H1 (cell line): ENCODE data around the gene PMP22. TPM values are rescaled to one million over a fixed set of nuclear protein-coding genes. Genes with fewer than 3 reads are reported as not detected.

Experiments used
- CTCF ChIA-PET: fragments of 300-600 bp; sonication (Branson Sonifier 250); formaldehyde crosslinking; loops from one replicate; lab custom pipeline; 2021; ENCODE audit not compliant: partially characterized antibody; lab: Charles Lee
- POLR2A ChIA-PET: fragments of 300-600 bp; sonication (Branson Sonifier 250); formaldehyde crosslinking; loops from one replicate; lab custom pipeline; 2021; ENCODE audit warnings: inconsistent platforms; ENCODE audit not compliant: partially characterized antibody; lab: Charles Lee
- DNase-seq, 2 experiments: peaks; one replicate each; pipeline versions ENCODE4 v3.0.0 to v3.0.0-alpha.2; 2010 to 2022; ENCODE audit warnings: low spot score in 2 of 2, low read depth in 1 of 2, mixed read lengths in 1 of 2
- FAIRE-seq: peaks from 2 replicates; lab custom pipeline; 2011; peaks lifted over from hg19 to GRCh38; lab: Jason Lieb, UNC
- H2AFZ ChIP-seq: 2 replicates; pipeline ENCODE4 v1.8.1; 2012; ENCODE audit warnings: low read length, inconsistent platforms
- H2AK5ac ChIP-seq: 2 replicates; pipeline ENCODE4 v1.6.1; 2013; ENCODE audit warnings: low read depth, low read length
- H2BK120ac ChIP-seq: replicated peaks from 2 replicates; pipeline ENCODE3; 2013; ENCODE audit warnings: low read depth, low read length, inconsistent platforms
- H2BK12ac ChIP-seq: 2 replicates; pipeline ENCODE4 v1.6.1; 2013; ENCODE audit warnings: low read depth, low read length
- H2BK15ac ChIP-seq: 2 replicates; pipeline ENCODE4 v1.6.1; 2013; ENCODE audit warnings: low read length
- H2BK20ac ChIP-seq: 2 replicates; pipeline ENCODE4 v1.6.1; 2013; ENCODE audit warnings: low read length
- H2BK5ac ChIP-seq: 2 replicates; pipeline ENCODE4 v1.6.1; 2013; ENCODE audit warnings: low read depth, low read length
- H3K14ac ChIP-seq: 2 replicates; pipeline ENCODE4 v1.6.1; 2013; ENCODE audit warnings: inconsistent platforms; ENCODE audit not compliant: insufficient read length
- H3K18ac ChIP-seq: 2 replicates; pipeline ENCODE4 v1.6.1; 2013; ENCODE audit warnings: low read length; ENCODE audit errors: extremely low read depth
- H3K23ac ChIP-seq: 2 replicates; pipeline ENCODE4 v1.6.1; 2013; ENCODE audit warnings: inconsistent platforms; ENCODE audit not compliant: insufficient read length
- H3K23me2 ChIP-seq: 2 replicates; pipeline ENCODE4 v1.6.1; 2013; ENCODE audit warnings: low read depth, low read length
- H3K27ac ChIP-seq: 2 replicates; pipeline ENCODE4 v1.6.1; 2011; ENCODE audit warnings: low read depth, low read length, inconsistent platforms
- H3K27me3 ChIP-seq, 4 experiments: replicated peaks in 1 of 4; 1 replicate in 1 of 4; 2 replicates in 3 of 4; pipeline versions ENCODE4 v1.6.1 to v1.8.1; 2011 to 2013; ENCODE audit warnings: low read length in 3 of 4, mild to moderate bottlenecking in 3 of 4, inconsistent platforms in 2 of 4, mixed read lengths in 2 of 4, moderate library complexity in 1 of 4; ENCODE audit not compliant: control insufficient read depth in 3 of 4, insufficient read depth in 3 of 4; ENCODE audit errors: extremely low read depth in 1 of 4
- H3K36me3 ChIP-seq, 4 experiments: 2 replicates each; pipeline versions ENCODE4 v1.6.1 to v1.8.1; 2011 to 2013; ENCODE audit warnings: mild to moderate bottlenecking in 4 of 4, low read length in 3 of 4, moderate library complexity in 2 of 4, control low read depth in 1 of 4, inconsistent platforms in 1 of 4; ENCODE audit not compliant: insufficient read depth in 4 of 4, control insufficient read depth in 2 of 4
- H3K4ac ChIP-seq: replicated peaks from 2 replicates; pipeline ENCODE3; 2013; ENCODE audit warnings: low read length, low read depth, mixed read lengths, inconsistent platforms; ENCODE audit not compliant: insufficient read length
- H3K4me1 ChIP-seq, 4 experiments: replicated peaks in 1 of 4; 1 replicate in 1 of 4; 2 replicates in 3 of 4; pipeline versions ENCODE4 v1.6.1 to v1.8.1; 2011 to 2013; ENCODE audit warnings: low read length in 3 of 4, inconsistent platforms in 2 of 4, mixed read lengths in 1 of 4; ENCODE audit not compliant: insufficient read depth in 4 of 4, control insufficient read depth in 3 of 4
- H3K4me2 ChIP-seq, 2 experiments: 2 replicates each; pipeline versions ENCODE4 v1.6.1 to v1.8.1; 2011 to 2013; ENCODE audit warnings: low read depth in 2 of 2, low read length in 2 of 2, control low read depth in 1 of 2, inconsistent platforms in 1 of 2, mild to moderate bottlenecking in 1 of 2; ENCODE audit not compliant: insufficient read depth in 1 of 2
- H3K4me3 ChIP-seq, 4 experiments: fragments of 200-600, 300-600 bp in 1 of 4; sonication (generic), shearing (Covaris generic), sonication (Bioruptor Twin) in 1 of 4; 2 replicates each; pipeline versions ENCODE4 v1.5.1 to v1.8.1; 2011 to 2016; ENCODE audit warnings: low read length in 4 of 4, low read depth in 3 of 4, control low read depth in 2 of 4, inconsistent platforms in 2 of 4, mild to moderate bottlenecking in 2 of 4, mixed read lengths in 1 of 4, moderate library complexity in 1 of 4; ENCODE audit not compliant: insufficient read depth in 2 of 4; ENCODE audit errors: extremely low read depth in 1 of 4
- H3K56ac ChIP-seq: replicated peaks from 2 replicates; pipeline ENCODE3; 2013; ENCODE audit warnings: low read depth, mild to moderate bottlenecking, mixed read lengths, low read length, inconsistent platforms; ENCODE audit not compliant: insufficient read length
- H3K79me1 ChIP-seq: 2 replicates; pipeline ENCODE4 v1.6.1; 2013; ENCODE audit warnings: low read depth, low read length, control low read depth
- H3K79me2 ChIP-seq, 2 experiments: 2 replicates each; pipeline versions ENCODE4 v1.6.1 to v1.8.1; 2012 to 2013; ENCODE audit warnings: low read length in 2 of 2, mild to moderate bottlenecking in 2 of 2, inconsistent platforms in 1 of 2; ENCODE audit not compliant: insufficient read depth in 2 of 2, control insufficient read depth in 1 of 2
- H3K9ac ChIP-seq, 4 experiments: replicated peaks in 1 of 4; 1 replicate in 1 of 4; 2 replicates in 3 of 4; pipeline versions ENCODE4 v1.6.1 to v1.8.1; 2011 to 2013; ENCODE audit warnings: low read depth in 3 of 4, low read length in 3 of 4, control low read depth in 2 of 4, mild to moderate bottlenecking in 2 of 4, moderate library complexity in 2 of 4, inconsistent platforms in 1 of 4; ENCODE audit errors: extremely low read depth in 1 of 4
- H3K9me3 ChIP-seq, 2 experiments: 2 replicates each; pipeline versions ENCODE4 v1.6.1 to v1.8.1; 2012 to 2013; ENCODE audit warnings: mild to moderate bottlenecking in 2 of 2, moderate library complexity in 2 of 2, control low read depth in 1 of 2, inconsistent platforms in 1 of 2, low read depth in 1 of 2, low read length in 1 of 2, mixed read lengths in 1 of 2; ENCODE audit not compliant: insufficient read depth in 2 of 2
- H4K20me1 ChIP-seq, 2 experiments: replicated peaks in 1 of 2; 2 replicates each; pipeline versions ENCODE3 to v1.8.1; 2011 to 2013; ENCODE audit warnings: inconsistent platforms in 2 of 2, low read length in 2 of 2, mild to moderate bottlenecking in 1 of 2; ENCODE audit not compliant: insufficient read depth in 2 of 2, control insufficient read depth in 1 of 2
- H4K5ac ChIP-seq: 2 replicates; pipeline ENCODE4 v1.6.1; 2013; ENCODE audit warnings: low read length, low read depth, mixed read lengths, inconsistent platforms; ENCODE audit not compliant: insufficient read length
- H4K8ac ChIP-seq: 2 replicates; pipeline ENCODE4 v1.8.0; 2013; ENCODE audit warnings: mild to moderate bottlenecking, moderate library complexity, low read length, inconsistent platforms; ENCODE audit not compliant: insufficient read depth; ENCODE audit errors: extremely low read depth
- H4K91ac ChIP-seq: replicated peaks from 2 replicates; pipeline ENCODE3; 2013; ENCODE audit warnings: low read length, mixed read lengths, inconsistent platforms; ENCODE audit not compliant: insufficient read length
- HDAC6 ChIP-seq: IDR thresholded peaks from one replicate; pipeline ENCODE4 v1.7.1; 2012; ENCODE audit warnings: low read depth, mild to moderate bottlenecking, inconsistent platforms, low read length, moderate library complexity
- RXRA ChIP-seq: IDR thresholded peaks from 2 replicates; pipeline ENCODE4 v1.6.1; 2011; ENCODE audit warnings: low read depth, mild to moderate bottlenecking, low read length, moderate library complexity; ENCODE audit not compliant: insufficient read depth
- WGBS, 2 experiments: shearing (Covaris generic) in 1 of 2; methylation state at CpG; one replicate each; pipeline versions ENCODE4 v1.1.6 to v1.1.7; 2013 to 2015; ENCODE audit warnings: low lambda C conversion rate in 2 of 2, mixed read lengths in 2 of 2, inconsistent platforms in 1 of 2, low coverage in 1 of 2, missing lambda C conversion rate in 1 of 2; ENCODE audit not compliant: insufficient replicate concordance in 2 of 2, insufficient coverage in 1 of 2, insufficient read length in 1 of 2; ENCODE audit errors: extremely low coverage in 1 of 2, missing lambda C conversion rate in 1 of 2; 5-methylcytosine and 5-hydroxymethylcytosine counted together
- polyA plus RNA-seq, 7 experiments: library from polyadenylated mRNA; depleted of rRNA in 3 of 7; stranded (reverse) in 5 of 7; unstranded in 2 of 7; fragments of >200 nt in 5 of 7; fragments of 200-250 nt in 2 of 7; gene quantifications; 1 replicate in 5 of 7; 2 replicates in 1 of 7; 4 replicates in 1 of 7; pipeline versions ENCODE4 v1.2.1 to v1.2.3, GENCODE V29; 2011 to 2013; ENCODE audit warnings: missing spikeins in 2 of 7, mixed read lengths in 2 of 7
- total RNA-seq: library from RNA; stranded (reverse); fragmentation: NEBNext Ultra II Directional; extraction: Animal tissue kit (Norgen Biotek cat#: 25700); gene quantifications from 2 replicates; pipeline ENCODE4 v1.2.1, GENCODE V29; 2021

The PMP22 gene
- total and polyA plus RNA-seq, 2 of the 8 experiments (the other 6 are each of a cell fraction or from before 2014, with no cell fraction given): 0.84 to 4.9 TPM

GRCh38 chr17:15293558-15293957, 28.4 kb upstream of the PMP22 start:
- H3K4me2 ChIP-seq: no peak overlapping the region
- CTCF ChIA-PET: interaction anchor here (2.9 kb wide), 1 partner anchor 10 kb away, joined by 7 read pairs; no protein-coding TSS in a partner anchor
- DNase-seq (no peak), FAIRE-seq (no peak)
- no peak overlapping the region for H2BK5ac ChIP-seq
- H4K20me1 ChIP-seq: no peaks in the 10 kb centered on the region
- 77% methylated on average over 3 of the region's 3 CpGs; no CpG with 5 or more reads in 1 of the 2 experiments for WGBS, 2 experiments
- no peak overlapping the region for H3K9ac ChIP-seq
- no peak overlapping the region for H4K91ac ChIP-seq
- no peaks in the 10 kb centered on the region; the same call in 1 of the 2 replicates for H3K79me1 ChIP-seq
- H3K79me2 ChIP-seq: no peaks in the 10 kb centered on the region
- H2AFZ ChIP-seq: no peak overlapping the region
- POLR2A ChIA-PET: no interaction called here
- no peak overlapping the region for H3K14ac ChIP-seq
- no peak overlapping the region for H4K5ac ChIP-seq
- H3K9me3 ChIP-seq: no peaks in the 10 kb centered on the region
- no peak for TF ChIP-seq RXRA
- TF ChIP-seq HDAC6: no peak
- no peaks in the 10 kb centered on the region for H3K27me3 ChIP-seq
- no peak overlapping the region for H2BK15ac ChIP-seq
- H2BK12ac ChIP-seq: no peak overlapping the region
- no peak overlapping the region for H2BK120ac ChIP-seq
- no peak overlapping the region for H3K23ac ChIP-seq
- no peak overlapping the region for H3K4me3 ChIP-seq
- H2AK5ac ChIP-seq: no peak overlapping the region
- no peaks in the 10 kb centered on the region for H3K4me1 ChIP-seq
- no peak overlapping the region for H3K56ac ChIP-seq
- H3K4ac ChIP-seq: no peak overlapping the region
- no peak overlapping the region for H4K8ac ChIP-seq
- no peaks in the 10 kb centered on the region for H3K36me3 ChIP-seq
- H3K23me2 ChIP-seq: no peaks in the 10 kb centered on the region
- no peak overlapping the region for H2BK20ac ChIP-seq
- no peak overlapping the region for H3K18ac ChIP-seq
- no peak overlapping the region for H3K27ac ChIP-seq
